GM12878 (cell line): Measurements from ENCODE around the gene CCNC. TPM values are rescaled to one million over a fixed set of nuclear protein-coding genes. Genes with fewer than 3 reads are reported as not detected.

Experiments used
- ATAC-seq: fragments of 200-7000 bp; cut with Tn5 transposase; 3 replicates; pipeline ENCODE4 v1.9.1; 2020; ENCODE audit warnings: mild to moderate bottlenecking, moderate library complexity
- BruUV-seq: library from RNA; stranded (reverse); fragments of 400-500 nt; replicated peaks from 2 replicates; lab custom pipeline; 2021; lab: Mats Ljungman, UMichigan
- CTCF ChIA-PET: fragments of 300-600 bp; sonication (Branson Sonifier 250); formaldehyde crosslinking; extraction: SDS; loops from one replicate; lab custom pipeline; 2021; ENCODE audit warnings: inconsistent platforms; lab: Yijun Ruan, JAX
- POLR2A ChIA-PET: fragments of 350-600 bp; formaldehyde crosslinking; extraction: SDS; loops from one replicate; lab custom pipeline; 2021; ENCODE audit warnings: inconsistent platforms; lab: Charles Lee
- RAD21 ChIA-PET: fragments of 300-600 bp; sonication (Branson Sonifier 250); formaldehyde crosslinking; loops from one replicate; lab custom pipeline; 2023; ENCODE audit warnings: antibody characterized with exemption; ENCODE audit not compliant: unreplicated experiment; lab: Charles Lee
- SMC1A ChIA-PET: fragments of 300-600 bp; sonication (Branson Sonifier 250); formaldehyde crosslinking; loops from one replicate; lab custom pipeline; 2023; ENCODE audit not compliant: unreplicated experiment, uncharacterized antibody; lab: Charles Lee
- DNase-seq: peaks from one replicate; pipeline ENCODE4 v3.0.0-alpha.2; 2011; ENCODE audit warnings: low read depth, low spot score
- FAIRE-seq: peaks from 3 replicates; lab custom pipeline; 2011; peaks lifted over from hg19 to GRCh38; lab: Jason Lieb, UNC
- H2AFZ ChIP-seq: 2 replicates; pipeline ENCODE4 v1.6.0; 2011; ENCODE audit warnings: low read depth, low read length, control low read depth; ENCODE audit not compliant: control insufficient read depth
- H3K27ac ChIP-seq: 2 replicates; pipeline ENCODE4 v1.5.1; 2011; ENCODE audit warnings: control low read depth; ENCODE audit not compliant: control insufficient read depth, insufficient read depth
- H3K27me3 ChIP-seq, 2 experiments: replicated peaks in 1 of 2; 2 replicates each; pipeline versions ENCODE4 v1.6.0 to v1.6.1; 2011; ENCODE audit warnings: low read length in 1 of 2; ENCODE audit not compliant: control insufficient read depth in 2 of 2, insufficient read depth in 2 of 2
- H3K36me3 ChIP-seq, 2 experiments: 2 replicates each; pipeline ENCODE4 v1.5.1; 2011; ENCODE audit warnings: low read length in 1 of 2; ENCODE audit not compliant: control insufficient read depth in 2 of 2, insufficient read depth in 2 of 2
- H3K4me1 ChIP-seq: 2 replicates; pipeline ENCODE4 v1.6.1; 2011; ENCODE audit warnings: mild to moderate bottlenecking, low read length, moderate library complexity, mixed read lengths; ENCODE audit not compliant: control insufficient read depth, insufficient read depth
- H3K4me2 ChIP-seq: 2 replicates; pipeline ENCODE4 v1.6.0; 2011; ENCODE audit warnings: control low read depth; ENCODE audit not compliant: control insufficient read depth, insufficient read depth
- H3K4me3 ChIP-seq: fragments of 200-600 bp; sonication (generic); 2 replicates; pipeline ENCODE4 v1.5.1; 2016
- H3K79me2 ChIP-seq: 2 replicates; pipeline ENCODE4 v1.6.0; 2011; ENCODE audit warnings: low read length; ENCODE audit not compliant: control insufficient read depth, insufficient read depth
- H3K9ac ChIP-seq: 2 replicates; pipeline ENCODE4 v1.8.0; 2011; ENCODE audit warnings: low read length, control low read depth, mixed read lengths; ENCODE audit not compliant: control insufficient read depth, insufficient read depth
- H3K9me3 ChIP-seq: replicated peaks from 3 replicates; pipeline ENCODE4 v1.5.1; 2011; ENCODE audit warnings: mild to moderate bottlenecking, low read length; ENCODE audit not compliant: control insufficient read depth, insufficient read depth
- H4K20me1 ChIP-seq: 2 replicates; pipeline ENCODE4 v1.6.0; 2011; ENCODE audit not compliant: control insufficient read depth, insufficient read depth
- ASH2L ChIP-seq: fragments of 300-600, 200-600 bp; sonication (generic); IDR thresholded peaks from 2 replicates; pipeline ENCODE4 v1.6.1; 2017; ENCODE audit warnings: low read depth, mild to moderate bottlenecking, borderline replicate concordance
- BCL11A ChIP-seq: IDR thresholded peaks from 2 replicates; pipeline ENCODE4 v1.6.1; 2011; ENCODE audit warnings: low read depth, low read length
- BCLAF1 ChIP-seq: fragments of 450-650 bp; IDR thresholded peaks from 2 replicates; pipeline ENCODE4 v1.6.1; 2017; ENCODE audit warnings: antibody characterized with exemption, mild to moderate bottlenecking, moderate library complexity
- CHD1 ChIP-seq: IDR thresholded peaks from 2 replicates; pipeline ENCODE4 v1.6.1; 2012; ENCODE audit warnings: low read depth, low read length, improper control_type of control experiment
- ESRRA ChIP-seq: IDR thresholded peaks from 2 replicates; pipeline ENCODE4 v1.6.1; 2012; ENCODE audit warnings: mild to moderate bottlenecking, low read length, improper control_type of control experiment
- FOS ChIP-seq: IDR thresholded peaks from 3 replicates; pipeline ENCODE4 v1.6.1; 2011; ENCODE audit warnings: borderline replicate concordance; ENCODE audit not compliant: insufficient read length; ENCODE audit errors: extremely low read depth
- FOXK2 ChIP-seq: fragments of 450-650 bp; IDR thresholded peaks from 2 replicates; pipeline ENCODE4 v1.6.1; 2017; ENCODE audit warnings: mild to moderate bottlenecking, moderate library complexity
- GABPA ChIP-seq: IDR thresholded peaks from 2 replicates; pipeline ENCODE4 v1.6.1; 2014; ENCODE audit warnings: antibody characterized with exemption, low read depth, mild to moderate bottlenecking, inconsistent platforms
- HDGF ChIP-seq: fragments of 450-650 bp; IDR thresholded peaks from 2 replicates; pipeline ENCODE4 v1.6.1; 2016; ENCODE audit warnings: antibody characterized with exemption
- IKZF2 ChIP-seq, 2 experiments: fragments of 450-650 bp; IDR thresholded peaks; 2 replicates each; pipeline ENCODE4 v1.6.1; 2017; ENCODE audit warnings: mild to moderate bottlenecking in 2 of 2, moderate library complexity in 2 of 2
- IRF4 ChIP-seq: IDR thresholded peaks from 2 replicates; pipeline ENCODE4 v1.6.1; 2011; ENCODE audit warnings: low read depth, low read length
- KAT2A ChIP-seq: conservative IDR thresholded peaks from 2 replicates; pipeline ENCODE4 v1.6.1; 2011; ENCODE audit warnings: low read depth, low read length; ENCODE audit not compliant: control insufficient read depth
- MYC ChIP-seq: IDR thresholded peaks from 2 replicates; pipeline ENCODE4 v1.6.1; 2011; ENCODE audit warnings: mild to moderate bottlenecking, low read length, moderate library complexity, inconsistent platforms; ENCODE audit not compliant: insufficient read depth, insufficient replicate concordance, insufficient read length, severe bottlenecking
- NBN ChIP-seq: fragments of 450-650 bp; IDR thresholded peaks from 2 replicates; pipeline ENCODE4 v1.6.1; 2016
- PAX8 ChIP-seq: fragments of 450-650 bp; IDR thresholded peaks from 2 replicates; pipeline ENCODE4 v1.6.1; 2017; ENCODE audit warnings: mild to moderate bottlenecking, moderate library complexity
- RAD51 ChIP-seq: fragments of 450-650 bp; IDR thresholded peaks from 2 replicates; pipeline ENCODE4 v1.6.1; 2016; ENCODE audit warnings: moderate library complexity, mild to moderate bottlenecking, inconsistent platforms
- SIX5 ChIP-seq: IDR thresholded peaks from 2 replicates; pipeline ENCODE4 v1.6.1; 2011; ENCODE audit warnings: mild to moderate bottlenecking, low read depth, low read length, moderate library complexity; ENCODE audit not compliant: severe bottlenecking
- SKIL ChIP-seq: fragments of 450-650 bp; IDR thresholded peaks from 2 replicates; pipeline ENCODE4 v1.6.1; 2017; ENCODE audit warnings: mild to moderate bottlenecking, low read depth, inconsistent platforms; ENCODE audit not compliant: poor library complexity, severe bottlenecking
- WGBS: methylation state at CpG from one replicate; pipeline ENCODE4 v1.1.6; 2016; ENCODE audit warnings: low lambda C conversion rate; ENCODE audit not compliant: insufficient replicate concordance, insufficient coverage; ENCODE audit errors: missing lambda C conversion rate; 5-methylcytosine and 5-hydroxymethylcytosine counted together
- in situ Hi-C: fragments of 300-500 bp; cut with MboI; formaldehyde crosslinking; loops from 9 replicates; pipeline ENCODE4 v1.14.3; 2018; ENCODE audit warnings: mixed read lengths
- intact Hi-C: fragments of 100-400 bp; cut with micrococcal nuclease; formaldehyde crosslinking; loops from one replicate; pipeline ENCODE4 v1.14.2; 2022; ENCODE audit not compliant: unreplicated experiment
- polyA plus RNA-seq, 11 experiments: library from polyadenylated mRNA; depleted of rRNA in 4 of 11; unstranded in 6 of 11; stranded (reverse) in 5 of 11; fragments of >200 nt; fragmentation: Nextera tagmentation in 4 of 11; fragmentation: Illumina TruSeq in 1 of 11; extraction: Ambion mirVana in 4 of 11; extraction: Trizol in 1 of 11; gene quantifications; 1 replicate in 1 of 11; 2 replicates in 10 of 11; pipeline versions ENCODE4 v1.2.1 to v1.2.3, GENCODE V29; 2011 to 2016; ENCODE audit warnings: inconsistent platforms in 2 of 11, missing spikeins in 2 of 11, low read depth in 1 of 11
- total RNA-seq, 4 experiments: library from RNA; depleted of rRNA in 3 of 4; stranded (reverse); fragments of >200 nt in 3 of 4; fragmentation: Illumina TruSeq in 1 of 4; extraction: Trizol in 1 of 4; gene quantifications; 2 replicates each; pipeline versions ENCODE4 v1.2.1 to v1.2.3, GENCODE V29; 2013 to 2021

The CCNC gene
- total and polyA plus RNA-seq, 10 of the 15 experiments (the other 5 are each of a cell fraction or from before 2014, with no cell fraction given): 68.5 to 168 (median 99.4) TPM

- no peaks in the 10 kb centered on the region for H3K4me1 ChIP-seq
- H3K27me3 ChIP-seq: no peaks in the 10 kb centered on the region
- H3K4me2 ChIP-seq: no peak overlapping the region
- ChIA-PET CTCF (interaction anchor here (0.7 to 2.1 kb wide), 5 partner anchors 10 to 96 kb away, joined by 3 to 9 read pairs (median 3); no protein-coding TSS in a partner anchor), RAD21 (interaction anchor here (0.6 kb wide), 1 partner anchor 33 kb away, joined by 4 read pairs; no protein-coding TSS in a partner anchor), POLR2A (interaction anchor here (1.0 kb wide), 1 partner anchor 9 kb away, joined by 7 read pairs; no protein-coding TSS in a partner anchor), SMC1A (interaction anchor here (0.6 to 1.2 kb wide), 5 partner anchors 8 to 41 kb away, joined by 3 to 5 read pairs (median 4); no protein-coding TSS in a partner anchor)
- H3K9ac ChIP-seq: no peak overlapping the region
- H3K79me2 ChIP-seq: no peaks in the 10 kb centered on the region
- no TSS peak for BruUV-seq
- in situ Hi-C loops (no loop called here), intact Hi-C loops (no loop called here)
- ATAC-seq (no peak), FAIRE-seq (no peak), DNase-seq (no peak)
- H3K27ac ChIP-seq: no peak overlapping the region
- H3K4me3 ChIP-seq: no peak overlapping the region
- H4K20me1 ChIP-seq: no peaks in the 10 kb centered on the region
- no peak overlapping the region for H2AFZ ChIP-seq
- no peaks in the 10 kb centered on the region for H3K36me3 ChIP-seq
- 93% methylated on average over 1 of the region's 1 CpG for WGBS
- no peaks in the 10 kb centered on the region for H3K9me3 ChIP-seq
- no peak for TF ChIP-seq HDGF
- TF ChIP-seq ASH2L: no peak
- no peak for TF ChIP-seq RAD51
- no peak for TF ChIP-seq SKIL
- TF ChIP-seq FOS: no peak
- TF ChIP-seq GABPA: no peak
- no peak for TF ChIP-seq KAT2A
- no peak for TF ChIP-seq NBN
- TF ChIP-seq BCL11A: no peak
- TF ChIP-seq MYC: no peak
- TF ChIP-seq IRF4: no peak
- TF ChIP-seq CHD1: no peak
- TF ChIP-seq ESRRA: no peak
- TF ChIP-seq FOXK2: no peak
- TF ChIP-seq IKZF2 (IDR thresholded peaks at IDR 0.05): no peak
- TF ChIP-seq BCLAF1: no peak
- TF ChIP-seq SIX5: no peak
- TF ChIP-seq PAX8: no peak
These were observed 37.8 kb downstream of the CCNC start for GRCh38 chr6:99530627-99531026.
